ENCODE measurements around the gene ST6GAL1.

DNA sequence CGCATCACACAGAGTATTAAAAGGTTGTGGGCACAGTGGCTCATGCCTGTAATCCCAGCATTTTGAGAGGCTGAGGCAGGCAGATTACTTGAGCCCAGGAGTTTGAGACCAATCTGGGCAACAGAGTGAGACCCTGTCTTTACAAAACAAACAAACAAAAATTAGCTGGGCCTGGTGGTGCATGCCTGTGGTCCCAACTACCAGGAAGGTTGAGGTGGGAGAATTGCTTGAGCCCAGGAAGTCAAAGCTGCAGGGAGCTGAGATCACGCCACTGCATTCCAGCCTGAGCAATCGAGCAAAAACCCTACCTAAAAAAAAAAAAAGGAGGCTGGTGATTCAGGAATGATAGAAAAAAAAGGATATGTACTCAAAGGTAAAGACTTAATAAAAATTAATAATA is 28.2 kb upstream of the ST6GAL1 start:
- TF ChIP-seq, protein P1, sequence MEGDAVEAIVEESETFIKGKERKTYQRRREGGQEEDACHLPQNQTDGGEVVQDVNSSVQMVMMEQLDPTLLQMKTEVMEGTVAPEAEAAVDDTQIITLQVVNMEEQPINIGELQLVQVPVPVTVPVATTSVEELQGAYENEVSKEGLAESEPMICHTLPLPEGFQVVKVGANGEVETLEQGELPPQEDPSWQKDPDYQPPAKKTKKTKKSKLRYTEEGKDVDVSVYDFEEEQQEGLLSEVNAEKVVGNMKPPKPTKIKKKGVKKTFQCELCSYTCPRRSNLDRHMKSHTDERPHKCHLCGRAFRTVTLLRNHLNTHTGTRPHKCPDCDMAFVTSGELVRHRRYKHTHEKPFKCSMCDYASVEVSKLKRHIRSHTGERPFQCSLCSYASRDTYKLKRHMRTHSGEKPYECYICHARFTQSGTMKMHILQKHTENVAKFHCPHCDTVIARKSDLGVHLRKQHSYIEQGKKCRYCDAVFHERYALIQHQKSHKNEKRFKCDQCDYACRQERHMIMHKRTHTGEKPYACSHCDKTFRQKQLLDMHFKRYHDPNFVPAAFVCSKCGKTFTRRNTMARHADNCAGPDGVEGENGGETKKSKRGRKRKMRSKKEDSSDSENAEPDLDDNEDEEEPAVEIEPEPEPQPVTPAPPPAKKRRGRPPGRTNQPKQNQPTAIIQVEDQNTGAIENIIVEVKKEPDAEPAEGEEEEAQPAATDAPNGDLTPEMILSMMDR (IDR thresholded peaks at IDR 0.05; ENCODE audit: borderline replicate concordance, extremely low read depth, low read length, poor library complexity, severe bottlenecking): no peak
- no peak for TF ChIP-seq EZH2 (IDR thresholded peaks at IDR 0.05; ENCODE audit: borderline replicate concordance, low read depth, low read length, severe bottlenecking)

Data from DND-41 (cell line).